NCI-H82 (cell line): Measurements from ENCODE around the gene BRD3.
"Not testable (repeated sequence)": the region's sequence is repeated elsewhere in the genome, so short reads cannot be mapped to it uniquely, and the experiment has no call there.

ENCODE experiments used
- DNase-seq: peaks from one replicate; lab custom pipeline; 2025; lab: John Stamatoyannopoulos, UW

The BRD3 gene

GRCh38 chr9:133993635-133994253, 74.1 kb downstream of the BRD3 start:
- DNase-seq, result no peak

DNA sequence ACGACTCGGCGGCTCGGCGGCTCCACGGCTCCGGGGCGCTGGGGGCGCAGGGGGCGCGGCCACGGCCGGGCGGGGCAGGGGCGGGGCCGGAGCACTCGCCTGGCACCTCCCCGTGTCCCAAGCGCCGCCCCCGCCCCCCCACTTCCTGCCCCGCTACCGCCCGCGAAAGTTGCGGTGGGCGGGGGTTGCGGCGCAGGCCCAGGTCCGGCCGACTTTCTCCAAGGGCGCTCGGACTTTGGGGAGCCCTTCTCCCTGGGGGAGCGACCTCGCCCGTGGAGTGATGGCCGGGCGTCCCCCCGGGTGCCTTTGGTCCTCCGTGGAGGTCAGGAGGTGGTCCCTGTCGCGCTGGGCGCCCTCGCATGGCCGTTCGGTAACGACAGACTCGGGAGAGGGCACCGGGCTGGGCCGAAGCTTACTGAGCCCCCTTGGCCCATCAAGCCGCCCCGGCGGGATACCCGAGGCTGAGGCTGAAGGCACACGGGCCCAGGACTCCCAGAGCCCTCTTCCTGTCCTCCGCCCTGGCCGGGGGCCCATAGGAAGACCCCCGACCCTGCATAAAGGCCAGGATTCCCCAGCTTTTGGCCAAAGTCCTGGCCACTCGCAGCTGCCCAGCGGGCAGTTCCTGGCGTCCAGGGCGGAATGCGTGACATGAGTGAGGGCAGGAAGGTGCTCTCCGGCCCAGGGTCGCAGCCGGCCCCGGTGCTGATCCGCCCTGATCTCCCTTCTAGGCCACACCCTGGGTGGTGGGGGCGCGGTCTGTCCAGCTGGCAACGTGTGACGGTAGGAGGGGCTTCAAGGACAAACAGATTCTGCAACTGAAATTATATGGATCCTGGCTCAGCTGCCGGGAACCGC, 74.8 kb downstream of the BRD3 start:
- DNase-seq, result peak; percentile 88

DNA sequence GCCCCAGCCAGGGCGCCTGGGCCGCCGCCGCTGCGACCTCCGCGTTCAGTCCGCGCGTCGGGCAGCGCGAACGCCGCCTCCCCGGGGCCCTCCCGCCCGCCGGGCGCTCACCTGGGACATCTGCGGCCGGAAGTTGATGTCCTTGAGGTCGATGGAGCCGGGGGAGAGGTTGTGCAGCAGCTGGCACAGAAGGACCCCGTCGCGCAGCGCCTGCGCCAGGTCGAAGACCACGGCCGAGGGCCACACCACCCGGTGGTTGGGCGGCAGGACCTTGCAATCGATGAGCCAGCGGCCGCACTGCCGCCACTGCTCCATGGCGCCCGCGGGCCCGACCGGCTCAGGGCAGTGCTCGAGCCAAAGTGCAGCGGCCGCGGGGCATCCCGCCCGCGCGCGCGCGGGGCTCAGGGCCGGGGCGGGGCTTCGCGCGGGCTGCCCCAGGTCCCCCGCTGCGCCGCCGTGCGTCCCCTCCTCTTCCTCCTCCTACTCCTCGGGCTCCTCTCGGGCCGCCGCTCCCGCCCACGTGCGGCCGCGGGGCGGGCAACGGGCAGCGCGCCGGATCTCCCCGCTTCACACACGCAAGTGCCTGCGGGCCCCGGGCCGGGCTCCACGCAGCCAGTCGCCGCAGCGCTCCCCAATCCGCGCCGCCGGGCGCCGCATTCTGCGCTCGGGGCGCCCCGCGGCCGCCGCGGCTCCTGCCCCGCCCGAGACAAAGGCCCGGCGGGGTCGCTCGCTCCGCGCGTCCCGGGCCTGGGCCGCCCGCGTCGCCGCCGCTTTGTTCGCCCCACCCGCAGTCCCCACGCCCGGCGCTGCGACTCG, 75.7 kb downstream of the BRD3 start, which contains the start of gene VAV2:
Gene VAV2, minus strand, starts transcription at position 361 of the 816 bp plus-strand sequence. Its CDS starts 46 bp downstream, at position 315.
- peak; percentile 72 for DNase-seq

- no peak for DNase-seq
These were observed 76.5 kb downstream of the BRD3 start for GRCh38 chr9:133991214-133991921.

DNA sequence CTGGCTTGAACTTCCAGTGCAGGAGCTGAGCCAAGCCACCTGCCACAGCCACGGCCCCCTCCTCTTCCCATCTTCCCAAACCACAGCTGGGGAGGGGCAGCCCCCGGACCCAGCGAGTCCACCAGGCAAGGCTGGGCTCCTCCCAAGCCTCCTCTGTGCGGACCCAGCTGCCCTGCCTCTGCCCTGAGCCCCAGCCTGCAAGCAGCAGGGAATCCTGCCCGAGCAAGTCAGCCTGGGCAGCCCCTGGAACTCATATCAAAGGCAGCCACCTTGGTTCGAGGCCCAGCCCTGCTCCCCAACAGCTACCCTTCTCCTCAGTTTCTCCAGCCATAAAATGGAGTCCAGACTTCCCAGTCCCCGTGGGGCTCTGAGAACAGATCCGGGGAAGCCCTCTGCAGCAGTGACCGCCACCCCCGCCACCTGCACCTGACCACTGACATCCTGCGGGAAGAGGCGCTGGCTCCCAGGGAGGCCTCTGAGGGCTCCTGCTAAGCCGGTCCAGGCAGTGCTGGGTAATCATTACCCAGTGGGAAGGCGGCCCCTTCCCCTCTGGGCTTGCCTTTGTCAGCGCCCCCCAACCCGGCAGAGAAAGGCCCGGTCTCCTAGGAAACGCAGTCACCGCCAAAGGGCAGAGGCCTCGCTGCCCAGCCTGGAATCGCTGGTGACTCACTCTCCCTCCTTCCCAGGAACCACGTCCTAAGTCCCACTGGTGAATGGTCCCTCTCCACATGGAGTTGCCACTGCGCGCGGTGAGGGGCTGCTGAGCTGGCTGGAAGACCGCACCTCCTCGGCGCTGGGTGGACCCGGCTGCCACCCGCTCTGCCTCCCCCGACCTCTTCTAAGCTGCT, 77.2 kb downstream of the BRD3 start:
- DNase-seq, result peak; percentile 46

DNA sequence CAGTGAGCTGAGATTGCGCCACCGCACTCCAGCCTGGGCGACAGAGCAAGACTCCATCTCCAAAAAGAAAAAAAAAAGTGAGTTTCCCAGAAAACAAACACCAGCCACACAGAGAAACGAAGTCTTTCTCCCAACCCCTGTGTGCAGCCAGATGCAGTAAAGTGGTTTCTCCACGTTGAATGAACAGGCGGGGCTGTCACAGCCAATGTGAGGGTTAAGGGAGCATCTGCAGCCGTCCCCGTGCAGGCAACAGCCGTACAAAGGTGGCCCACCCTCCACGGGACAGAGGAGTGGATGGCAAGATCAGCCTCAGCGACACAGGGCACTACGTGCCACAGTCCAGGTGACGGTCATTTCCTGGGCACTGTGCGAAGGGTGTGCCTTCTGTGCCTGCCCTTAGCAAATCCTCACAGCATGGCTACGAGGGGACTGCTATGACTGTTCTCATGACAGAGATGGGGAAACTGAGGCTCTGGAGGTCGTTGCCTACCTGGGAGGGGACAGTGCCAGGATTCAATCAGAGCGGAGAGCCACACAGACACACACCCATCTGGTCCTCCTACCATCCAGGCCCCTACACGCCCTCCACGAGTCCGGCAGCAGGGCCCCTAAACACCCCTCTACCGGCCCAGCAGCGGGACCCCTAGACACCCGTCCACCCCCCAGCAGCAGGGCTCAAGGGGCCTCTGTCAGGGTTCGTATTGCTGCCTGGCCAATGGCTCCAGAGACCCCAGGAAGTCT, 78.0 kb downstream of the BRD3 start:
- no peak for DNase-seq

GRCh38 chr9:133988771-133989170, 79.1 kb downstream of the BRD3 start:
- not testable (repeated sequence) for DNase-seq

DNA sequence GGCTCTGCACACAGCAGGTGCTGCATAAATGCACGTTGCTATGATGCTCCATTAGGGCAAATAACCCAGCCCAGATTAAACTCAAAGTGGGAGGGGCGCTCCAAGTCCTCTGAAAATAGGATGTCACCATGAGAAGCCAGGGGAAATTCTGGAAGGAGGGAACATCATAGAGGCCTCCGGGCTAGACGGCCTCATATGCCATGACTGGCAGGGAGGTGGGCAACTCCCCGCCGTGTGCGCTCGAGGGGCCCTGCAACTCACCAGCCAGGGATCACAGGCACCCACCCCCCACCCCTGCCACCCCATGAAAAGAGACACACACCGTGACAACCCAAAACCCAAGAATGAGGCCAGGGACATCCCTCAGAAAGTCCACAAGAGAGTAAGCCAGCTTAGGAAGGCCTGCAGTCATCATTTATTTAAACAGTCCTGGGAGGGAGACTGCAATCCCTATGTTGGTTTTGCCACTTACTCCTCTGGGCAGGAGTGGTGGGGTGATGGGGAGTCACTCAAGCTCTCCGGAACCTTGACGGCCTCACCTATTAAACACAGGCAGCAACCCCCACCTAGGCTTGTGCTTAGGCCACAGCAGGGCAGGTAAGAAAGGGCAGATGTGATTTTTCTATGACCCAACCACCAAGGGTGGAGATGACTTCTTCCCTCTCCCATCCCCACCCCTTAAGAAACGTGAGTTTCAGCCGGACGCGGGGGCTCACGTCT, 79.7 kb downstream of the BRD3 start:
- DNase-seq, result no peak

DNA sequence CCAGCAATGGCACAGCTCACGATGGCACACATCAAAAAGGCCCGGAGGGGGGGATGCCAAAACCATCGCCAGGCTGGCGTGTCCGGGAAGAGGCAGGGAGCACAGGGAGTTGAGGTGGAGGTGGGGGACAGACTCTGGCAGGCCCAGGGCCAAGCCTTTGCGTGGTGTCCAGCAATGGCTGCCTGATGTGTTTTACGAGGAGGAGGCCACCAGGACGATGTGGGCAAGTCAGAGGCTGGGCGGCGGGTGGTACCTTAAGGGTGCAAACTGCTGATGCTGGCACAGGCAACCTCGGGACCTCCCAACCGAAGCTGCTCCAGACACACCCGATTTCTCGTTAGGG, 80.4 kb downstream of the BRD3 start:
- no peak for DNase-seq

- no peak for DNase-seq
These were observed 80.9 kb downstream of the BRD3 start for GRCh38 chr9:133986774-133987445.

- DNase-seq, result no peak
These were observed 81.8 kb downstream of the BRD3 start for GRCh38 chr9:133986061-133986460.

GRCh38 chr9:133982971-133983720, 84.7 kb downstream of the BRD3 start:
- DNase-seq, result no peak

GRCh38 chr9:133981958-133982681, 85.7 kb downstream of the BRD3 start:
- no peak for DNase-seq

DNA sequence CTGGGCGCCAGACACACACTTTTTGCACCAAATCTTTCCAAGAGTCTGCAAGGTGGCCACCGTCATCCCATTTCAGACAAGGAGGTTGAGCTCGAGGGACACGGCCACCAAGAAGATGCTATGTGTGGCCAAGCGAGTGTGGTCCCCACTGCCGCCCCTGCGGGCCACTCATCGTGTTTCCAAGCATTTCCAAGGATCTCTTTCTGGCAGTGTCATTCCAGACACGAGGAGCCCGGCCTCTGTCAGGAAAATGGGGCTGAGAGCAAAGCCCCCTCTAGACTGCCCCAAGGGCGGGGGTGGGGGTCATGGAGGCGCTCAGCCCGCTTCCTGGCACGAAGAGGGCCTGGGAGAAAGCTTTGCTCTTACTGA, 86.3 kb downstream of the BRD3 start:
- DNase-seq, result no peak

DNA sequence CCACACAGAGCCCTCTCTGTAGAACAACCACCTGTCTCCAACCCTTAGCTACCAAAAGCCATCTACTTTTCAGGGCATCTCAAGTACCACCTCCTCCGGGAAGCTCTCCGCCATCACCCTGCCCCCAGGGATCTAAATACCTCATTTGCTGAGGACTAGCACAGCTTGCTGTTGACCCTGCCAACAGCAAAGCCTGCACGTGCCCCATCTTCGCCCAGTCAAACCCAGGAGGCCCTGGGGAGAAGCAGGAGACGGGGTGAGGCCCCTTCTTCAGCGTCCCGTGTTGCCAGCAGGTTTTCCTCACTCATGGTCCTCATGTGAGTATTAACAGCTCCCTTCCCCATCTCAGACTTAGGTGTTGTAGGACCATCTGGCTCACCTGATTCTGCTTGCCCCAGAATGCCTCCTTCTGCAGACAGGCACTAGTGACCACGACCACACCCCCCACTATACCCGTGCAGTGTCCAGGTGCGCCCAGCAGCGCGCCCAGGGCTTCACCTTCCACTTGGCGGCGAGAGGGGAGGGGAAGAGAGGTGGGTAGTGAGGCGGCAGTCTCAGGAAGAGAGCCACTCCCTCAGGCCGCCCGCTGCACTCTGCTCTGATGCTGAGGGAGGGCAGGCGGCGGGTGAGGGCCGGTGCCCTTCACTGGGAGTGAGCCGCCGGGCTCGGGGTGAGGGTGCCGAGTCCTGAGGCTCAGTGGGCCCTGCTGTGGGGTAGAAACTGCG, 86.8 kb downstream of the BRD3 start:
- DNase-seq, result no peak
